HepG2 (cell line): Measurements from ENCODE around the gene ZNF513. TPM values are rescaled to one million over a fixed set of nuclear protein-coding genes. Genes with fewer than 3 reads are reported as not detected.

Experiments used
- ARHGAP35 ChIP-seq: sonication (generic); formaldehyde crosslinking; IDR thresholded peaks from 2 replicates; pipeline ENCODE4 v1.9.0; 2022; ENCODE audit warnings: mild to moderate bottlenecking, inconsistent platforms, moderate library complexity, missing genetic modification reagents, borderline replicate concordance
- ARNT ChIP-seq: fragments of 450-650 bp; IDR thresholded peaks from 2 replicates; pipeline ENCODE4 v1.6.1; 2017
- ATF5 ChIP-seq: sonication (generic); formaldehyde crosslinking; IDR thresholded peaks from 2 replicates; pipeline ENCODE4 v1.4.0; 2020; ENCODE audit warnings: mild to moderate bottlenecking, low read depth, missing genetic modification reagents
- CBX5 ChIP-seq: sonication (generic); formaldehyde crosslinking; IDR thresholded peaks from 2 replicates; pipeline ENCODE4 v1.4.0; 2020; ENCODE audit warnings: missing genetic modification reagents, borderline replicate concordance
- IKZF1 ChIP-seq: fragments of 450-650 bp; IDR thresholded peaks from 2 replicates; pipeline ENCODE4 v1.7.1; 2016
- NCOA5 ChIP-seq: sonication (generic); formaldehyde crosslinking; IDR thresholded peaks from 2 replicates; pipeline ENCODE4 v1.4.0; 2020; ENCODE audit warnings: missing genetic modification reagents
- NFRKB ChIP-seq: fragments of 450-650 bp; IDR thresholded peaks from 2 replicates; pipeline ENCODE4 v1.6.1; 2017
- POGZ ChIP-seq: sonication (generic); formaldehyde crosslinking; IDR thresholded peaks from 2 replicates; pipeline ENCODE4 v1.4.0; 2020; ENCODE audit warnings: mild to moderate bottlenecking, missing genetic modification reagents
- RBFOX2 ChIP-seq: fragments of 200-400 bp; formaldehyde crosslinking; IDR thresholded peaks from 2 replicates; pipeline ENCODE4 v1.6.1; 2017; ENCODE audit warnings: low read depth, mild to moderate bottlenecking, low read length
- SKI ChIP-seq: fragments of 450-650 bp; IDR thresholded peaks from one replicate; pipeline ENCODE4 v1.6.1; 2018; ENCODE audit warnings: mild to moderate bottlenecking; ENCODE audit not compliant: partially characterized antibody
- SMAD9 ChIP-seq: sonication (generic); formaldehyde crosslinking; IDR thresholded peaks from 2 replicates; pipeline ENCODE4 v1.5.1; 2020; ENCODE audit warnings: mild to moderate bottlenecking, missing genetic modification reagents
- THAP7 ChIP-seq: sonication (generic); formaldehyde crosslinking; IDR thresholded peaks from 2 replicates; pipeline ENCODE4 v1.8.1; 2023; ENCODE audit warnings: mild to moderate bottlenecking, missing genetic modification reagents
- U2AF2 ChIP-seq: fragments of 200-400 bp; formaldehyde crosslinking; IDR thresholded peaks from 2 replicates; pipeline ENCODE4 v1.6.1; 2017; ENCODE audit warnings: low read depth, mild to moderate bottlenecking, low read length
- ZFX ChIP-seq: sonication (generic); formaldehyde crosslinking; IDR thresholded peaks from 2 replicates; pipeline ENCODE4 v1.4.0; 2020; ENCODE audit warnings: mild to moderate bottlenecking, low read depth, missing genetic modification reagents, moderate library complexity
- ZMYM3 ChIP-seq: sonication (generic); formaldehyde crosslinking; IDR thresholded peaks from 2 replicates; pipeline ENCODE4 v1.5.1; 2020; ENCODE audit warnings: mild to moderate bottlenecking, missing genetic modification reagents
- ZNF160 ChIP-seq: sonication (generic); formaldehyde crosslinking; IDR thresholded peaks from 2 replicates; pipeline ENCODE4 v1.8.0; 2022; ENCODE audit warnings: mild to moderate bottlenecking, inconsistent platforms, missing genetic modification reagents
- ZNF180 ChIP-seq: sonication (generic); formaldehyde crosslinking; IDR thresholded peaks from 2 replicates; pipeline ENCODE4 v1.4.0; 2020; ENCODE audit warnings: low read depth, missing genetic modification reagents, borderline replicate concordance
- ZNF276 ChIP-seq: sonication (generic); formaldehyde crosslinking; IDR thresholded peaks from 2 replicates; pipeline ENCODE4 v1.4.0; 2020; ENCODE audit warnings: mild to moderate bottlenecking, low read depth, missing genetic modification reagents
- ZNF282 ChIP-seq: fragments of 450-650 bp; IDR thresholded peaks from 2 replicates; pipeline ENCODE4 v1.6.1; 2018; ENCODE audit not compliant: partially characterized antibody
- ZNF484 ChIP-seq: sonication (generic); formaldehyde crosslinking; IDR thresholded peaks from 2 replicates; pipeline ENCODE4 v1.5.1; 2020; ENCODE audit warnings: mild to moderate bottlenecking, low read depth, missing genetic modification reagents, borderline replicate concordance
- ZNF562 ChIP-seq: sonication (generic); formaldehyde crosslinking; IDR thresholded peaks from 2 replicates; pipeline ENCODE4 v1.8.0; 2022; ENCODE audit warnings: missing genetic modification reagents, borderline replicate concordance
- ZNF598 ChIP-seq: sonication (generic); formaldehyde crosslinking; IDR thresholded peaks from 2 replicates; pipeline ENCODE4 v1.5.1; 2020; ENCODE audit warnings: mild to moderate bottlenecking, missing genetic modification reagents, borderline replicate concordance
- ZNF780A ChIP-seq: sonication (generic); formaldehyde crosslinking; IDR thresholded peaks from 2 replicates; pipeline ENCODE4 v1.8.0; 2022; ENCODE audit warnings: mild to moderate bottlenecking, missing genetic modification reagents, moderate library complexity
- ZSCAN12 ChIP-seq: sonication (generic); formaldehyde crosslinking; IDR thresholded peaks from 2 replicates; pipeline ENCODE4 v1.9.0; 2021; ENCODE audit warnings: mild to moderate bottlenecking, missing genetic modification reagents
- polyA plus RNA-seq, 8 experiments: library from polyadenylated mRNA; depleted of rRNA in 3 of 8; stranded (reverse) in 7 of 8; unstranded in 1 of 8; fragments of >200 nt; fragmentation: Illumina TruSeq in 4 of 8; extraction: Trizol in 4 of 8; gene quantifications; 2 replicates each; pipeline versions ENCODE4 v1.2.1 to v1.2.3, GENCODE V29; 2011 to 2016; ENCODE audit warnings: low read depth in 4 of 8, missing spikeins in 1 of 8, mixed read lengths in 1 of 8; ENCODE audit not compliant: insufficient read depth in 1 of 8
- total RNA-seq, 5 experiments: library from RNA; depleted of rRNA; stranded (reverse); fragments of >200 nt; fragmentation: Illumina TruSeq; extraction: Trizol; gene quantifications; 2 replicates each; pipeline ENCODE4 v1.2.3, GENCODE V29; 2016; ENCODE audit warnings: low read depth in 1 of 5

The ZNF513 gene
- total and polyA plus RNA-seq, 2 of the 13 experiments (the other 11 are each of a cell fraction or from before 2014, with no cell fraction given), result 4.9 to 6.3 TPM

GRCh38 chr2:27356382-27357181 is 24.0 kb downstream of the ZNF513 start, which contains the start of gene GTF3C2 (continued):
- peak; percentile 33 for TF ChIP-seq ZMYM3 (CRISPR knock-in tag)
- TF ChIP-seq NCOA5 (CRISPR knock-in tag), result no peak
- TF ChIP-seq IKZF1, result no peak
- TF ChIP-seq ZNF484 (CRISPR knock-in tag), result no peak
- TF ChIP-seq ZNF276 (CRISPR knock-in tag), result peak; percentile 17; the same call in 1 of the 2 replicates
- no peak for TF ChIP-seq ATF5 (CRISPR knock-in tag)
- no peak for TF ChIP-seq ZNF282
- no peak for TF ChIP-seq SMAD9 (CRISPR knock-in tag)
- peak; percentile 69 for TF ChIP-seq SKI
- TF ChIP-seq ZSCAN12 (CRISPR knock-in tag), result peak; percentile 98; the same call in 1 of the 2 replicates
- peak; percentile 24; the same call in 1 of the 2 replicates for TF ChIP-seq ZNF598 (CRISPR knock-in tag)
- peak; percentile 58; the same call in 1 of the 2 replicates for TF ChIP-seq ZNF780A (CRISPR knock-in tag)
- TF ChIP-seq RBFOX2, result peak; percentile 94
- TF ChIP-seq ARHGAP35 (CRISPR knock-in tag), result peak; percentile 32; the same call in 1 of the 2 replicates
- no peak for TF ChIP-seq ZNF180
- TF ChIP-seq ZFX, result peak; percentile 94
- TF ChIP-seq POGZ, result peak; percentile 71; the same call in 1 of the 2 replicates
- TF ChIP-seq U2AF2, result 0 out of 2 replicates have a peak, but pooled peaks have one; percentile 23
- no peak for TF ChIP-seq ZNF562 (CRISPR knock-in tag)
- TF ChIP-seq CBX5 (CRISPR knock-in tag), result peak; percentile 63; the same call in 1 of the 2 replicates
- TF ChIP-seq ARNT, result no peak
- no peak; the same call in none of the 2 replicates for TF ChIP-seq ZNF160 (CRISPR knock-in tag)
- TF ChIP-seq NFRKB, result peak; percentile 87
- peak; percentile 93 for TF ChIP-seq THAP7 (CRISPR knock-in tag)
